Measurements from ENCODE around the gene ZNF804B.

DNA sequence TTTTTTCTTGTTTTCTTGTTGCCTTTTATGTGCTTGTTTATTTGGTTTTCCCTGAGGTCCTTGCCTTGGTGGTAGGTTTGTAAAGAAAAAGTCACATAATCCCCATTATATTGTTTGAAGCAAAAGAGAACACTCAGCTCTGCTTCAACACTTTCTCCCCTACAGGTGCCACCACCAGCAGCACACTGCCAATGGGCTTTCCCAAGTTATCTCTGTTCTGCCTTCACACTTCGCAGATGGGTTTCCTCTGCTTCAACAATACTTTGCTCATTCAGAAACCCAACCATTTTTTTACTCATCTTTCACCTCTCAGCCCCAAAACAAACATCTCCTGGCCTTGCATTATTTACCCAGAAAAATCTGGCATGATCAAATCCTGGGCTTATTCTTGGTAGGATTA is 411.1 kb downstream of the ZNF804B start:
- TF ChIP-seq, protein P1, sequence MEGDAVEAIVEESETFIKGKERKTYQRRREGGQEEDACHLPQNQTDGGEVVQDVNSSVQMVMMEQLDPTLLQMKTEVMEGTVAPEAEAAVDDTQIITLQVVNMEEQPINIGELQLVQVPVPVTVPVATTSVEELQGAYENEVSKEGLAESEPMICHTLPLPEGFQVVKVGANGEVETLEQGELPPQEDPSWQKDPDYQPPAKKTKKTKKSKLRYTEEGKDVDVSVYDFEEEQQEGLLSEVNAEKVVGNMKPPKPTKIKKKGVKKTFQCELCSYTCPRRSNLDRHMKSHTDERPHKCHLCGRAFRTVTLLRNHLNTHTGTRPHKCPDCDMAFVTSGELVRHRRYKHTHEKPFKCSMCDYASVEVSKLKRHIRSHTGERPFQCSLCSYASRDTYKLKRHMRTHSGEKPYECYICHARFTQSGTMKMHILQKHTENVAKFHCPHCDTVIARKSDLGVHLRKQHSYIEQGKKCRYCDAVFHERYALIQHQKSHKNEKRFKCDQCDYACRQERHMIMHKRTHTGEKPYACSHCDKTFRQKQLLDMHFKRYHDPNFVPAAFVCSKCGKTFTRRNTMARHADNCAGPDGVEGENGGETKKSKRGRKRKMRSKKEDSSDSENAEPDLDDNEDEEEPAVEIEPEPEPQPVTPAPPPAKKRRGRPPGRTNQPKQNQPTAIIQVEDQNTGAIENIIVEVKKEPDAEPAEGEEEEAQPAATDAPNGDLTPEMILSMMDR (IDR thresholded peaks at IDR 0.05), result no peak
- TF ChIP-seq EP300 (IDR thresholded peaks at IDR 0.05) (no peak), POLR2AphosphoS5 (IDR thresholded peaks at IDR 0.05) (no peak), POLR2A (IDR thresholded peaks at IDR 0.05) (no peak)
